Upper lobe of left lung (tissue), 6 donors: ENCODE data around the gene MIGA2. TPM values are rescaled to one million over a fixed set of nuclear protein-coding genes. Genes with fewer than 3 reads are reported as not detected.

ENCODE experiments used
- ATAC-seq, 2 donors: fragments of 200-7000 bp; cut with Tn5 transposase; one replicate each; pipeline ENCODE4 v1.9.1; 2022; ENCODE audit warnings: mild to moderate bottlenecking in 2 of 2, moderate library complexity in 2 of 2; ENCODE audit not compliant: low FRiP score in 2 of 2
- DNase-seq, 2 donors: peaks; one replicate each; pipeline ENCODE4 v3.0.0-alpha.2; 2019 to 2020
- H3K27ac ChIP-seq, 4 donors: fragments of 200-600 bp; sonication (generic); one replicate each; pipeline ENCODE4 v1.5.1; 2016 to 2019
- H3K27me3 ChIP-seq, 4 donors: fragments of 200-600 bp; sonication (generic); one replicate each; pipeline ENCODE4 v1.5.1; 2017 to 2019
- H3K36me3 ChIP-seq, 4 donors: fragments of 200-600 bp; sonication (generic); one replicate each; pipeline ENCODE4 v1.5.1; 2016 to 2019
- H3K4me1 ChIP-seq, 4 donors: fragments of 200-600 bp; sonication (generic); one replicate each; pipeline ENCODE4 v1.5.1; 2018 to 2019
- H3K4me3 ChIP-seq, 4 donors: fragments of 200-600 bp; sonication (generic); one replicate each; pipeline ENCODE4 v1.5.1; 2017 to 2019; ENCODE audit warnings: mild to moderate bottlenecking in 2 of 4, moderate library complexity in 1 of 4
- H3K9me3 ChIP-seq, 4 donors: fragments of 200-600 bp; sonication (generic); one replicate each; pipeline ENCODE4 v1.5.1; 2018 to 2019
- CTCF ChIP-seq, 6 experiments: fragments of 450-650 bp in 4 of 6; fragments of 200-600 bp in 2 of 6; sonication (generic) in 2 of 6; IDR thresholded peaks; one replicate each; pipeline ENCODE4 v1.5.1; 2016 to 2019; ENCODE audit warnings: antibody characterized with exemption in 6 of 6
- EP300 ChIP-seq, 4 donors: sonication (generic); formaldehyde crosslinking; IDR thresholded peaks; one replicate each; pipeline ENCODE4 v1.5.1; 2017; ENCODE audit warnings: antibody characterized with exemption in 4 of 4, control low read depth in 2 of 4
- POLR2A ChIP-seq, 4 donors: fragments of 450-650 bp; IDR thresholded peaks; one replicate each; pipeline ENCODE4 v1.5.1; 2016 to 2017; ENCODE audit warnings: antibody characterized with exemption in 4 of 4, mild to moderate bottlenecking in 2 of 4
- POLR2AphosphoS5 ChIP-seq, 2 donors: sonication (generic); formaldehyde crosslinking; IDR thresholded peaks; one replicate each; pipeline ENCODE4 v1.5.1; 2017; ENCODE audit warnings: antibody characterized with exemption in 2 of 2
- WGBS, 2 donors: methylation state at CpG; one replicate each; pipeline ENCODE4 v1.1.5; 2017 to 2018; 5-methylcytosine and 5-hydroxymethylcytosine counted together
- total RNA-seq, 6 donors: library from RNA; depleted of rRNA in 4 of 6; stranded (reverse); fragments of >200 nt in 4 of 6; gene quantifications; one replicate each; pipeline versions ENCODE4 v1.1.0 to v1.2.1, GENCODE V29; 2016 to 2021
- donor health status: DM: no; HTN: no; CAD: no; lungs with moderate emphysema.
- donor health status: DM: no; HTN: yes; CAD: no; lungs with severe emphysema.

MIGA2 gene
- total RNA-seq, 6 donors from 2014 or later, result 18.6 to 95.3 (median 28.6) TPM

GRCh38 chr9:129071526-129072126 is 35.2 kb downstream of the MIGA2 start:
- WGBS, 2 donors, result 38 to 51% methylated on average over 6 to 9 of the region's 10 CpGs
- TF ChIP-seq POLR2A (IDR thresholded peaks at IDR 0.05), result no peak
- no peak for TF ChIP-seq CTCF (IDR thresholded peaks at IDR 0.05)
- no peak for TF ChIP-seq POLR2AphosphoS5 (IDR thresholded peaks at IDR 0.05)
- TF ChIP-seq EP300 (IDR thresholded peaks at IDR 0.05), result no peak

GRCh38 chr9:129072171-129072570 is 35.7 kb downstream of the MIGA2 start:
- no peak for TF ChIP-seq EP300 (IDR thresholded peaks at IDR 0.05)
- TF ChIP-seq CTCF (IDR thresholded peaks at IDR 0.05), result no peak
- TF ChIP-seq POLR2A (IDR thresholded peaks at IDR 0.05), result no peak
- no peak for TF ChIP-seq POLR2AphosphoS5 (IDR thresholded peaks at IDR 0.05)
- 29 to 68% methylated on average over 4 to 9 of the region's 9 CpGs for WGBS, 2 donors
- peaks cover 0 to 33% (median 23%) of the 10 kb centered on the region in 4 donors for H3K36me3 ChIP-seq
- peaks cover 0 to 6% (median 2%) of the 10 kb centered on the region in 4 donors for H3K4me1 ChIP-seq
- DNase-seq, result no peak
- H3K27ac ChIP-seq, result no peak overlapping the region
- H3K27me3 ChIP-seq, result no peaks in the 10 kb centered on the region
- no peaks in the 10 kb centered on the region for H3K9me3 ChIP-seq
- ATAC-seq, result no peak
- no peak overlapping the region for H3K4me3 ChIP-seq

More at GRCh38 chr9:129071526-129072126, 35.2 kb downstream of the MIGA2 start:
- no peak overlapping the region for H3K27ac ChIP-seq
- ATAC-seq, result no peak
- peaks cover 0 to 34% (median 24%) of the 10 kb centered on the region in 4 donors for H3K36me3 ChIP-seq
- H3K27me3 ChIP-seq, result no peaks in the 10 kb centered on the region
- H3K4me1 ChIP-seq, result peaks cover 0 to 6% (median 2%) of the 10 kb centered on the region in 4 donors
- H3K4me3 ChIP-seq, result no peak overlapping the region
- H3K9me3 ChIP-seq, result no peaks in the 10 kb centered on the region
- no peak for DNase-seq

- no peak for TF ChIP-seq EP300 (IDR thresholded peaks at IDR 0.05)
- no peak for TF ChIP-seq POLR2A (IDR thresholded peaks at IDR 0.05)
- TF ChIP-seq CTCF (IDR thresholded peaks at IDR 0.05), result no peak
- no peak for TF ChIP-seq POLR2AphosphoS5 (IDR thresholded peaks at IDR 0.05)
- WGBS, 2 donors, result 82 to 88% methylated on average over 8 of the region's 8 CpGs
- no peak for ATAC-seq
These were observed 37.0 kb downstream of the MIGA2 start for GRCh38 chr9:129073404-129073803.

GRCh38 chr9:129074106-129074505 is 37.7 kb downstream of the MIGA2 start:
- DNase-seq, result no peak
- 81 to 88% methylated on average over 3 of the region's 3 CpGs for WGBS, 2 donors
- peaks cover 0 to 13% (median 6%) of the 10 kb centered on the region in 4 donors for H3K36me3 ChIP-seq
- no peak overlapping the region for H3K27ac ChIP-seq
- H3K9me3 ChIP-seq, result no peaks in the 10 kb centered on the region
- no peak for TF ChIP-seq POLR2A (IDR thresholded peaks at IDR 0.05)
- TF ChIP-seq CTCF (IDR thresholded peaks at IDR 0.05), result no peak
- TF ChIP-seq POLR2AphosphoS5 (IDR thresholded peaks at IDR 0.05), result no peak
- TF ChIP-seq EP300 (IDR thresholded peaks at IDR 0.05), result no peak
- ATAC-seq, result no peak
- no peak overlapping the region for H3K4me3 ChIP-seq
- no peaks in the 10 kb centered on the region for H3K27me3 ChIP-seq
- H3K4me1 ChIP-seq, result peaks cover 0 to 2% (median under 1%) of the 10 kb centered on the region in 4 donors

More at GRCh38 chr9:129073404-129073803, 37.0 kb downstream of the MIGA2 start:
- no peak for DNase-seq
- peaks cover 0 to 6% (median 2%) of the 10 kb centered on the region in 4 donors for H3K4me1 ChIP-seq
- H3K4me3 ChIP-seq, result no peak overlapping the region
- H3K9me3 ChIP-seq, result no peaks in the 10 kb centered on the region
- no peaks in the 10 kb centered on the region for H3K27me3 ChIP-seq
- H3K27ac ChIP-seq, result no peak overlapping the region
- H3K36me3 ChIP-seq, result peaks cover 0 to 20% (median 13%) of the 10 kb centered on the region in 4 donors
